Fibroblast of lung (primary cell): Measurements from ENCODE around the gene SPTY2D1. TPM values are rescaled to one million over a fixed set of nuclear protein-coding genes. Genes with fewer than 3 reads are reported as not detected.
"Not testable (repeated sequence)": the region's sequence is repeated elsewhere in the genome, so short reads cannot be mapped to it uniquely, and the experiment has no call there.

Experiments used
- DNase-seq, 2 donors: peaks; one replicate each; pipeline versions ENCODE4 v3.0.0 to v3.0.0-alpha.2; 2010; ENCODE audit warnings: low read depth in 2 of 2
- H2AFZ ChIP-seq: 2 replicates; pipeline ENCODE4 v1.5.1; 2012; ENCODE audit warnings: low read length, control low read depth, inconsistent platforms
- H3K27ac ChIP-seq: 2 replicates; pipeline ENCODE4 v1.5.1; 2011; ENCODE audit warnings: low read length, control low read depth; ENCODE audit not compliant: insufficient read depth
- H3K27me3 ChIP-seq: 2 replicates; pipeline ENCODE4 v1.5.1; 2011; ENCODE audit warnings: mild to moderate bottlenecking, low read length; ENCODE audit not compliant: control insufficient read depth, insufficient read depth
- H3K36me3 ChIP-seq: 2 replicates; pipeline ENCODE4 v1.5.1; 2011; ENCODE audit warnings: low read length; ENCODE audit not compliant: control insufficient read depth, insufficient read depth
- H3K4me1 ChIP-seq: 2 replicates; pipeline ENCODE4 v1.5.1; 2011; ENCODE audit warnings: low read length; ENCODE audit not compliant: control insufficient read depth, insufficient read depth; ENCODE audit errors: extremely low read depth
- H3K4me2 ChIP-seq: 2 replicates; pipeline ENCODE4 v1.5.1; 2011; ENCODE audit warnings: low read length, control low read depth; ENCODE audit not compliant: insufficient read depth; ENCODE audit errors: extremely low read depth
- H3K4me3 ChIP-seq, 4 experiments: fragments of 200-600 bp in 1 of 4; sonication (generic) in 1 of 4; replicated peaks in 1 of 4; 2 replicates each; pipeline ENCODE4 v1.5.1; 2011 to 2016; ENCODE audit warnings: low read length in 4 of 4, low read depth in 3 of 4, mild to moderate bottlenecking in 3 of 4, control low read depth in 2 of 4, inconsistent platforms in 1 of 4, mixed read lengths in 1 of 4; ENCODE audit not compliant: insufficient read depth in 1 of 4; ENCODE audit errors: control extremely low read depth in 1 of 4
- H3K79me2 ChIP-seq: 2 replicates; pipeline ENCODE4 v1.5.1; 2012; ENCODE audit warnings: mild to moderate bottlenecking, low read length, inconsistent platforms; ENCODE audit not compliant: control insufficient read depth, insufficient read depth
- H3K9ac ChIP-seq: 2 replicates; pipeline ENCODE4 v1.5.1; 2011; ENCODE audit warnings: mild to moderate bottlenecking, low read length, control low read depth; ENCODE audit not compliant: insufficient read depth
- H3K9me3 ChIP-seq: 2 replicates; pipeline ENCODE4 v1.5.1; 2012; ENCODE audit warnings: low read depth, low read length; ENCODE audit not compliant: control insufficient read depth, insufficient read depth
- H4K20me1 ChIP-seq: 2 replicates; pipeline ENCODE4 v1.5.1; 2011; ENCODE audit warnings: low read length; ENCODE audit not compliant: control insufficient read depth, insufficient read depth; ENCODE audit errors: extremely low read depth
- CTCF ChIP-seq, 2 donors: IDR thresholded peaks in 1 of 2; conservative IDR thresholded peaks in 1 of 2; 1 replicate in 1 of 2; 2 replicates in 1 of 2; pipeline ENCODE4 v1.5.1; 2011 to 2012; ENCODE audit warnings: low read length in 2 of 2, control low read depth in 1 of 2, inconsistent platforms in 1 of 2, low read depth in 1 of 2, mild to moderate bottlenecking in 1 of 2
- EZH2 ChIP-seq: IDR thresholded peaks from 2 replicates; pipeline ENCODE4 v1.5.1; 2012; ENCODE audit warnings: low read length, control low read depth, mild to moderate bottlenecking; ENCODE audit errors: missing control alignments
- polyA plus RNA-seq, 2 donors: library from polyadenylated mRNA; depleted of rRNA in 1 of 2; stranded (reverse) in 1 of 2; unstranded in 1 of 2; fragments of >200 nt; gene quantifications; 2 replicates each; pipeline ENCODE4 v1.2.1, GENCODE V29; 2011 to 2012; ENCODE audit warnings: missing spikeins in 1 of 2
- total RNA-seq: library from RNA; depleted of rRNA; stranded (reverse); fragments of >200 nt; gene quantifications from 2 replicates; pipeline ENCODE4 v1.2.1, GENCODE V29; 2014

Gene SPTY2D1
- total and polyA plus RNA-seq, 2 donors (not counting 1 experiment from before 2014, with no cell fraction given) = 14.0 to 23.8 TPM

GRCh38 chr11:18668131-18668530, 34.0 kb upstream of the SPTY2D1 start:
- H3K79me2 ChIP-seq = no peaks in the 10 kb centered on the region
- no peak for TF ChIP-seq CTCF (conservative IDR thresholded peaks at IDR 0.05 in 1 of 2, IDR thresholded peaks at IDR 0.05 in 1 of 2; ENCODE audit: low read depth in 1 of 2, low read length in 2 of 2)
- TF ChIP-seq EZH2 = no peak
- peak in 1 of 2 donors; percentile 14 for DNase-seq
- no peak overlapping the region for H3K9ac ChIP-seq
- H3K27ac ChIP-seq = no peak overlapping the region
- no peaks in the 10 kb centered on the region for H3K4me1 ChIP-seq
- H3K36me3 ChIP-seq = no peaks in the 10 kb centered on the region
- H3K4me3 ChIP-seq = no peak overlapping the region
- H3K4me2 ChIP-seq = no peak overlapping the region
- no peaks in the 10 kb centered on the region for H3K27me3 ChIP-seq
- no peaks in the 10 kb centered on the region for H4K20me1 ChIP-seq
- H3K9me3 ChIP-seq = no peaks in the 10 kb centered on the region
- no peak overlapping the region for H2AFZ ChIP-seq

- not testable (repeated sequence) for DNase-seq, H3K9ac ChIP-seq, H3K27me3 ChIP-seq, H3K36me3 ChIP-seq, H3K4me3 ChIP-seq, H3K9me3 ChIP-seq, H3K4me1 ChIP-seq, H3K79me2 ChIP-seq, H3K4me2 ChIP-seq, H4K20me1 ChIP-seq, H2AFZ ChIP-seq, H3K27ac ChIP-seq
These were observed 31.3 kb upstream of the SPTY2D1 start for GRCh38 chr11:18665353-18665872.

GRCh38 chr11:18657673-18658072, 23.5 kb upstream of the SPTY2D1 start:
- Histone ChIP-seq H3K36me3 (no peaks in the 10 kb centered on the region), H3K27ac (no peak overlapping the region), H3K4me3 (no peak overlapping the region), H3K4me2 (no peak overlapping the region), H2AFZ (no peak overlapping the region), H4K20me1 (no peaks in the 10 kb centered on the region), H3K4me1 (no peaks in the 10 kb centered on the region), H3K9ac (no peak overlapping the region), H3K27me3 (no peaks in the 10 kb centered on the region), H3K9me3 (no peaks in the 10 kb centered on the region), H3K79me2 (no peaks in the 10 kb centered on the region)
- no peak for DNase-seq
- no peak for TF ChIP-seq CTCF (conservative IDR thresholded peaks at IDR 0.05 in 1 of 2, IDR thresholded peaks at IDR 0.05 in 1 of 2; ENCODE audit: low read depth in 1 of 2, low read length in 2 of 2)
- no peak for TF ChIP-seq EZH2
